Endothelial cell (in vitro differentiated cells): ENCODE measurements around the gene UBN1. TPM values are rescaled to one million over a fixed set of nuclear protein-coding genes. Genes with fewer than 3 reads are reported as not detected.
A peak's percentile ranks its signal among the peaks of the same experiment; 100 is the strongest.

Source experiments
- DNase-seq: peaks from one replicate; pipeline ENCODE4 v3.0.0; 2021; ENCODE audit warnings: low spot score
- H3K27ac Mint-ChIP-seq: one replicate; pipeline ENCODE4 v1.8.0; 2021; ENCODE audit warnings: mixed read lengths, inconsistent platforms; ENCODE audit not compliant: unreplicated experiment
- H3K27me3 Mint-ChIP-seq: one replicate; pipeline ENCODE4 v1.8.0; 2021; ENCODE audit warnings: mild to moderate bottlenecking, moderate library complexity, mixed read lengths, inconsistent platforms; ENCODE audit not compliant: unreplicated experiment
- H3K36me3 Mint-ChIP-seq: one replicate; pipeline ENCODE4 v1.8.0; 2021; ENCODE audit warnings: mild to moderate bottlenecking, low read depth, mixed read lengths, inconsistent platforms; ENCODE audit not compliant: unreplicated experiment
- H3K4me1 Mint-ChIP-seq: one replicate; pipeline ENCODE4 v1.8.0; 2021; ENCODE audit warnings: mild to moderate bottlenecking, mixed read lengths, inconsistent platforms; ENCODE audit not compliant: unreplicated experiment
- H3K4me3 Mint-ChIP-seq: one replicate; pipeline ENCODE4 v1.8.0; 2021; ENCODE audit warnings: mild to moderate bottlenecking, mixed read lengths, inconsistent platforms; ENCODE audit not compliant: unreplicated experiment
- H3K9me3 Mint-ChIP-seq: one replicate; pipeline ENCODE4 v1.8.0; 2021; ENCODE audit warnings: mixed read lengths, inconsistent platforms; ENCODE audit not compliant: unreplicated experiment
- CTCF ChIP-seq: fragments of 200-600 bp; sonication (generic); IDR thresholded peaks from one replicate; pipeline ENCODE4 v1.5.0; 2021; ENCODE audit warnings: antibody characterized with exemption; ENCODE audit not compliant: unreplicated experiment
- total RNA-seq: library from RNA; stranded (reverse); fragmentation: NEBNext Ultra II Directional; extraction: Animal tissue kit (Norgen Biotek cat#: 25700); gene quantifications from one replicate; pipeline ENCODE4 v1.2.1, GENCODE V29; 2021; ENCODE audit not compliant: unreplicated experiment

The UBN1 gene
- total RNA-seq, 1 donor from 2014 or later, result 36.4 TPM

DNA sequence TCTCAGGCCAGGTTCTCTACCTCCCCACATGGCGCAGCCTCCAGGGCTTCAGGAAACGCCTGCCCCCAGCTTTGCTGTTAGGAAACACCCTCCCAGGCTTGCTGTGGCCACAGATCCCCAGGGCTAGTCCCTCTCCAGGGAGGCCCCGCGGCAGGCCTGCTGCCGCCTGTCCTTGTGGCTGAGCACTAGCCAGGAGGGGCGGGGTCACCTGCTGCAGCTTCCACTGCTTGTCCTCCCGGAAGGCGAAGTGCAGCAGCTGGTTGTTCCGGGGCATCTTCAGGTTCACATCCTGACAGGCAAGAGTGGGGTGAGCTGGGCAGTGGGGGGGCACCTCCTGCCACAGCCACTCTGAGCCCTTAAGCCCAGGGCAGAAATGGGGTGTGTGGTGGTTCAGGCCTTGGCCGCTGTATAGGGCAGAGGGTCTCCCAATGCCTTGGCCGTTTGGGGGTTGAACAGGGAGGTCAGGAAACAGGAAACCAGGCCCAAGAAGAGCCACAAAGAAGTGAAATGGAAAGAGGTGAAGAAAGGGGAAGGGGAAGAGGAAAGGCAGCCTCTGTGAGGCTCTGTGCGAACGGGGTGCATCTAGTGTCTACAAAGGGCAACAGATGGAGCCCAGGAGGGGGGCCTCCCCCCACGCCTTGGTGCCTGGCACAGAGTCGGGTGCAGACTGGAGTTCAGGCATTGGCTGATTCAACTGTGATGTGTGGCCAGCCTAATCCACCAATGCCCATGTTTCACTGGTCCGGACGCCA, 46.8 kb upstream of the UBN1 start:
- H3K4me3 Mint-ChIP-seq, result peak overlapping the region; percentile 87
- H3K4me1 Mint-ChIP-seq, result peaks cover 10% of the 10 kb centered on the region
- peaks cover 2% of the 10 kb centered on the region for H3K27me3 Mint-ChIP-seq
- peaks cover 16% of the 10 kb centered on the region for H3K36me3 Mint-ChIP-seq
- peak overlapping the region; percentile 92 for H3K27ac Mint-ChIP-seq
- H3K9me3 Mint-ChIP-seq, result no peaks in the 10 kb centered on the region
- TF ChIP-seq CTCF, result no peak
- peak; percentile 34 for DNase-seq

DNA sequence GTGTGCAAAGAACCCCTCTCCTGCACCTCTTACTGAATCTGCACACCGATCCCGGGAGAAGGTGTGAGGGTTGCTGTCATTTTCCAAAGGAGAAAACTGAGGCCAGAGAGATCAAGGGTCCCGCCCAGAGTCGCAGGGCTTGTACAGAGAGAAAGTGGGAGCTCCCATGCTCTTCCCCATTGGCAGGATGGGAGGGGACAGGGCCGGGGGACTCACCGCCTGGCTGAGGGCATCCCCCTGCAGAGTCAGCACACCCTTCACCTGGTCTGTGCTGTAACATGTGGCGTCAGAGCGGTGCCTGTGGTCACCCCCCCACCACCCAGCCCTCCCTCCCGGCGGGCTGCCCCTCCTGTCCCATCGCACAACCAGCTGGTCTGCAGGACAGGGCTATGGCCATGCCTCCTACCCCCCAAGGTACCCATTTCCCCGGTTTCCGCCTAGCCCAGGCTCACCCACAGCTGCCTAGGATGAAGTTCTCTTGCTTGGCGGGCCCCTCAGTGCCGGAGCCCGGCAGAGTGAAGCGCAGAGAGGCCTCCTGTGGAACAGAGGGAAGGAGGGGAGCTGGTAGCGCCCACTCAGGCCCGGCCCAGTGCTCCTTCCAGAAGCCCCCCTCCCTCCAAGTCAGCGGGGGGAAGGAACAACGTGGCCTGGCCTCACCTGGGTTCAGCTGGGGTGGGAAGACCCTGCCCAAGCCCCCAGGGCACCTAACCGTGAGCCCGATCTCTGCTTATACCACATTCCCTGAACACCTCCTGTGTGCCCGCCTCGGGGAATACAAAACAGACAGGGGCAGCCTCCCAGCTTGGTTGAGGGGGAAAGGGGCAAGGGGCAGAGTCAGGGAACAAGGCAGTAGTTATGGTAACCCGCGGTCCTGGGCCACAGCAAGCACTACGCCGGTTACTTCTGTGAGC, 46.0 kb upstream of the UBN1 start:
- Mint-ChIP-seq H3K4me1 (peaks cover 10% of the 10 kb centered on the region), H3K27me3 (peaks cover 2% of the 10 kb centered on the region), H3K36me3 (peaks cover 19% of the 10 kb centered on the region), H3K4me3 (peak overlapping the region; percentile 87), H3K9me3 (no peaks in the 10 kb centered on the region), H3K27ac (peak overlapping the region; percentile 57)
- no peak for DNase-seq
- no peak for TF ChIP-seq CTCF

DNA sequence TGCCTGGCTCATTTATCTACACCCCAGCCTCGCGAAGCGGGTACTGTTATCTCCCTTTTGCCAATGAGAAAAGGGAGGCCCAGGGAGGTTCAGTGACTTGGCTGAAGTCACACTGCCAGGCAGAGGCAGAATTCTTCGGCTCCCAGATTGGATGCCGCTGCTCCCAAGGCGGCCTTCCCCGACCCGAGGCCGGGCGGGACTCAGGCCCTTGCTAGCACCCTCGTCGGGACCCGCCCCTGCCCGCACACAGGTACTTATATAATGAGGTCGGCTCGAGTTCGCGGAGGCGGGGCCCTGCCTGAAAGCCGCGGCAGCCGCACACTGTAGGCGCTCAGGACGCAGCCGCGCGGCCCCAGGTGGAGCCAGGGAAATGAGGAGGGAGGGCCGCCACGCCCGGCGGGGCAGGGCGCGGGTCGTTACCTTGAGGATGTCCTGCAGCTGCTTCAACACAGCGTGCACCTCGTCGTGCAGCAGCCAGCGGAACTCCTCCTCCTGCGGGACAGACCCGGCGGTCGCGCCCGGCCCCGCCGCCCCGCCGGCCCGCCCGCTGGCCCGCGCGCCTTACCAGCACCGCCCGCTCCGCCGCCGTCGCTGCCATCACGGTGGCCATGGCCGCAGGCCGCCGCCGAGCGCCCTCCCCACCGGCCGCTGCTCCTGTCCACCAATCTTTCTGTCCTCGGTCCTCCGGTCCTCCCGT, 45.2 kb upstream of the UBN1 start, which contains the start of gene ROGDI:
Gene ROGDI (minus strand): TSS at position 672 of the 697 bp plus-strand sequence. CDS start 62 bp downstream, at position 610.
- Mint-ChIP-seq H3K4me3 (peak within 1 kb of the TSS; percentile 92), H3K9me3 (no peaks in the 10 kb centered on the region), H3K36me3 (peaks cover 19% of the 10 kb centered on the region), H3K4me1 (peaks cover 10% of the 10 kb centered on the region), H3K27me3 (peaks cover 2% of the 10 kb centered on the region), H3K27ac (no peak within 1 kb of the TSS)
- DNase-seq, result peak; percentile 57
- TF ChIP-seq CTCF, result no peak

- Mint-ChIP-seq H3K4me1 (peaks cover 10% of the 10 kb centered on the region), H3K27ac (no peak overlapping the region), H3K27me3 (peaks cover 2% of the 10 kb centered on the region), H3K36me3 (peaks cover 23% of the 10 kb centered on the region), H3K9me3 (no peaks in the 10 kb centered on the region), H3K4me3 (peak overlapping the region; percentile 92)
- DNase-seq, result peak; percentile 87
- TF ChIP-seq CTCF, result peak; percentile 40
Observed at GRCh38 chr16:4802659-4803287, 44.5 kb upstream of the UBN1 start.
